PFSK-1 (cell line): Measurements from ENCODE around the gene SFMBT2.

Experiments used
- FOXP2 ChIP-seq: optimal IDR thresholded peaks from 2 replicates; pipeline ENCODE3; 2011; ENCODE audit warnings: borderline replicate concordance, control low read depth, inconsistent platforms; ENCODE audit not compliant: insufficient read depth; ENCODE audit errors: extremely low read length, extremely low read depth
- POLR2AphosphoS5 ChIP-seq: IDR thresholded peaks from 2 replicates; pipeline ENCODE4 v1.6.1; 2012; ENCODE audit warnings: low read depth, mild to moderate bottlenecking, control low read depth, low read length, moderate library complexity
- SIN3A ChIP-seq: IDR thresholded peaks from 2 replicates; pipeline ENCODE4 v1.6.1; 2012; ENCODE audit warnings: mild to moderate bottlenecking, low read length, moderate library complexity, borderline replicate concordance; ENCODE audit not compliant: insufficient read depth
- TAF1 ChIP-seq: IDR thresholded peaks from 2 replicates; pipeline ENCODE4 v1.6.1; 2012; ENCODE audit warnings: low read length, control low read depth, borderline replicate concordance; ENCODE audit not compliant: insufficient read depth
- TF ChIP-seq, protein P1 (sequence below), 2 experiments: IDR thresholded peaks; 2 replicates each; pipeline versions ENCODE4 v1.6.1 to v1.8.0; 2011 to 2012; ENCODE audit warnings: low read depth in 2 of 2, low read length in 2 of 2, control low read depth in 1 of 2, inconsistent platforms in 1 of 2, mild to moderate bottlenecking in 1 of 2, moderate library complexity in 1 of 2; ENCODE audit not compliant: insufficient read depth in 1 of 2

Gene SFMBT2

DNA sequence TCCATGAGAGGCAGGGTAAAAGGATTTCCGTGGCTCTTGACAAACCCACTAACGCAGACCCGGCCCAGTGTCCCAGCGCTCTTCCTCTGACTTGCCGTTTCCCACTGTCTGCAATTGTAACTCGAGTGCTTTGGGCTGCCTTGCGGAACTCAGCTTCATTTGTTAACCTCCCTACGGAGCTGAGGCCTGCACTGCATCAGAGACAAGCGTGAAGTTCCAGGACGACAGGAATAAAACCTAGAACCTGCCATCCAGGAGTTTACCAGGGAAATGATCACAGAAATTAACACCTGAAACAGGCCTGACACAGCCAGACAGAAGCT is 76.2 kb downstream of the SFMBT2 start:
- TF ChIP-seq FOXP2: no peak
- no peak for TF ChIP-seq SIN3A
- TF ChIP-seq POLR2AphosphoS5: no peak
- TF ChIP-seq TAF1: no peak
- TF ChIP-seq, protein P1, sequence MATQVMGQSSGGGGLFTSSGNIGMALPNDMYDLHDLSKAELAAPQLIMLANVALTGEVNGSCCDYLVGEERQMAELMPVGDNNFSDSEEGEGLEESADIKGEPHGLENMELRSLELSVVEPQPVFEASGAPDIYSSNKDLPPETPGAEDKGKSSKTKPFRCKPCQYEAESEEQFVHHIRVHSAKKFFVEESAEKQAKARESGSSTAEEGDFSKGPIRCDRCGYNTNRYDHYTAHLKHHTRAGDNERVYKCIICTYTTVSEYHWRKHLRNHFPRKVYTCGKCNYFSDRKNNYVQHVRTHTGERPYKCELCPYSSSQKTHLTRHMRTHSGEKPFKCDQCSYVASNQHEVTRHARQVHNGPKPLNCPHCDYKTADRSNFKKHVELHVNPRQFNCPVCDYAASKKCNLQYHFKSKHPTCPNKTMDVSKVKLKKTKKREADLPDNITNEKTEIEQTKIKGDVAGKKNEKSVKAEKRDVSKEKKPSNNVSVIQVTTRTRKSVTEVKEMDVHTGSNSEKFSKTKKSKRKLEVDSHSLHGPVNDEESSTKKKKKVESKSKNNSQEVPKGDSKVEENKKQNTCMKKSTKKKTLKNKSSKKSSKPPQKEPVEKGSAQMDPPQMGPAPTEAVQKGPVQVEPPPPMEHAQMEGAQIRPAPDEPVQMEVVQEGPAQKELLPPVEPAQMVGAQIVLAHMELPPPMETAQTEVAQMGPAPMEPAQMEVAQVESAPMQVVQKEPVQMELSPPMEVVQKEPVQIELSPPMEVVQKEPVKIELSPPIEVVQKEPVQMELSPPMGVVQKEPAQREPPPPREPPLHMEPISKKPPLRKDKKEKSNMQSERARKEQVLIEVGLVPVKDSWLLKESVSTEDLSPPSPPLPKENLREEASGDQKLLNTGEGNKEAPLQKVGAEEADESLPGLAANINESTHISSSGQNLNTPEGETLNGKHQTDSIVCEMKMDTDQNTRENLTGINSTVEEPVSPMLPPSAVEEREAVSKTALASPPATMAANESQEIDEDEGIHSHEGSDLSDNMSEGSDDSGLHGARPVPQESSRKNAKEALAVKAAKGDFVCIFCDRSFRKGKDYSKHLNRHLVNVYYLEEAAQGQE (IDR thresholded peaks at IDR 0.05; ENCODE audit: insufficient read depth in 1 of 2, low read depth in 2 of 2, low read length in 2 of 2): no peak

GRCh38 chr10:7333961-7334641 is 76.7 kb downstream of the SFMBT2 start:
- no peak for TF ChIP-seq FOXP2
- no peak for TF ChIP-seq POLR2AphosphoS5
- no peak for TF ChIP-seq TAF1
- TF ChIP-seq, protein P1 (IDR thresholded peaks at IDR 0.05; ENCODE audit: insufficient read depth in 1 of 2, low read depth in 2 of 2, low read length in 2 of 2): no peak
- no peak for TF ChIP-seq SIN3A

- no peak for TF ChIP-seq SIN3A
- TF ChIP-seq FOXP2: no peak
- TF ChIP-seq, protein P1 (IDR thresholded peaks at IDR 0.05; ENCODE audit: insufficient read depth in 1 of 2, low read depth in 2 of 2, low read length in 2 of 2): no peak
- no peak for TF ChIP-seq TAF1
- TF ChIP-seq POLR2AphosphoS5: no peak
Measured at GRCh38 chr10:7329219-7329618, 81.6 kb downstream of the SFMBT2 start.

- TF ChIP-seq SIN3A (no peak), FOXP2 (no peak), TAF1 (no peak), POLR2AphosphoS5 (no peak)
- TF ChIP-seq, protein P1 (IDR thresholded peaks at IDR 0.05; ENCODE audit: insufficient read depth in 1 of 2, low read depth in 2 of 2, low read length in 2 of 2): no peak
Measured at GRCh38 chr10:7327885-7328284, 82.9 kb downstream of the SFMBT2 start.

- no peak for TF ChIP-seq POLR2AphosphoS5
- TF ChIP-seq TAF1: no peak
- TF ChIP-seq, protein P1 (IDR thresholded peaks at IDR 0.05; ENCODE audit: insufficient read depth in 1 of 2, low read depth in 2 of 2, low read length in 2 of 2): no peak
- no peak for TF ChIP-seq FOXP2
- TF ChIP-seq SIN3A: no peak
Measured at GRCh38 chr10:7322623-7323022, 88.2 kb downstream of the SFMBT2 start.
